Right hindlimb (tissue), 1 donor: ENCODE results near the gene PTPN6.
"Not testable (repeated sequence)": the region's sequence is repeated elsewhere in the genome, so short reads cannot be mapped to it uniquely, and the experiment has no call there.

Experiments used
- DNase-seq: peaks from one replicate; pipeline ENCODE4 v3.0.0-alpha.2; 2018

PTPN6 gene

GRCh38 chr12:6950811-6951540, at the start of gene PTPN6:
Gene PTPN6 (plus strand): TSS chr12:6951356. CDS start chr12:6951513, 157 bp downstream.
- peak; percentile 34 for DNase-seq

- no peak for DNase-seq
Measured at GRCh38 chr12:6902448-6902847, 48.7 kb upstream of the PTPN6 start.

- no peak for DNase-seq
Measured at GRCh38 chr12:6903722-6904121, 47.4 kb upstream of the PTPN6 start.

GRCh38 chr12:6904280-6905276, 46.6 kb upstream of the PTPN6 start, which contains the start of gene LRRC23:
Gene LRRC23 (plus strand): TSS chr12:6904822. CDS start chr12:6905634, 812 bp downstream.
- peak; percentile 98 for DNase-seq

GRCh38 chr12:6905414-6906040, 45.6 kb upstream of the PTPN6 start:
- no peak for DNase-seq

- not testable (repeated sequence) for DNase-seq
Measured at GRCh38 chr12:6908141-6908540, 43.0 kb upstream of the PTPN6 start.

GRCh38 chr12:6909421-6910145, 41.6 kb upstream of the PTPN6 start:
- DNase-seq, result no peak

- no peak for DNase-seq
Measured at GRCh38 chr12:6912164-6912935, 38.8 kb upstream of the PTPN6 start.

GRCh38 chr12:6914246-6914946, 36.8 kb upstream of the PTPN6 start, which contains the start of gene ENO2:
Gene ENO2 (plus strand): TSS chr12:6914580. CDS start chr12:6915833, 1,253 bp downstream.
- DNase-seq, result peak; percentile 82

GRCh38 chr12:6914947-6915788, 36.0 kb upstream of the PTPN6 start:
- DNase-seq, result no peak

GRCh38 chr12:6915789-6916285, 35.3 kb upstream of the PTPN6 start:
- DNase-seq, result no peak

- no peak for DNase-seq
Measured at GRCh38 chr12:6916426-6917200, 34.5 kb upstream of the PTPN6 start.

GRCh38 chr12:6917491-6918231, 33.5 kb upstream of the PTPN6 start:
- DNase-seq, result no peak

- DNase-seq, result no peak
Measured at GRCh38 chr12:6919588-6919987, 31.6 kb upstream of the PTPN6 start.

- no peak for DNase-seq
Measured at GRCh38 chr12:6921539-6921938, 29.6 kb upstream of the PTPN6 start.

GRCh38 chr12:6921996-6922946, 28.9 kb upstream of the PTPN6 start:
- no peak for DNase-seq
